ENCODE results near the gene NDUFS6.

- TF ChIP-seq BCL11A (tag by site-specific recombination; IDR thresholded peaks at IDR 0.05; ENCODE audit: low read depth) (no peak), PATZ1 (tag by site-specific recombination; IDR thresholded peaks at IDR 0.05) (no peak), CTCF (tag by site-specific recombination; IDR thresholded peaks at IDR 0.05) (no peak), ZBTB11 (tag by site-specific recombination; conservative IDR thresholded peaks at IDR 0.05; ENCODE audit: low read depth) (no peak), HOXA7 (CRISPR knock-in tag; IDR thresholded peaks at IDR 0.05; ENCODE audit: borderline replicate concordance) (no peak), ZBTB1 (tag by site-specific recombination; IDR thresholded peaks at IDR 0.05) (no peak), SCRT1 (tag by site-specific recombination; IDR thresholded peaks at IDR 0.05; ENCODE audit: borderline replicate concordance) (no peak), RBAK (tag by site-specific recombination; IDR thresholded peaks at IDR 0.05) (no peak), ZNF248 (tag by site-specific recombination; IDR thresholded peaks at IDR 0.05) (no peak), ZNF133 (tag by site-specific recombination; IDR thresholded peaks at IDR 0.05) (no peak), PBX3 (CRISPR knock-in tag; IDR thresholded peaks at IDR 0.05) (no peak), ZNF501 (tag by site-specific recombination; IDR thresholded peaks at IDR 0.05) (no peak), ZNF239 (tag by site-specific recombination; IDR thresholded peaks at IDR 0.05) (no peak)
Measured at GRCh38 chr5:1786621-1787471, 14.4 kb upstream of the NDUFS6 start.
